ENCODE data around the gene CLINT1.

DNA sequence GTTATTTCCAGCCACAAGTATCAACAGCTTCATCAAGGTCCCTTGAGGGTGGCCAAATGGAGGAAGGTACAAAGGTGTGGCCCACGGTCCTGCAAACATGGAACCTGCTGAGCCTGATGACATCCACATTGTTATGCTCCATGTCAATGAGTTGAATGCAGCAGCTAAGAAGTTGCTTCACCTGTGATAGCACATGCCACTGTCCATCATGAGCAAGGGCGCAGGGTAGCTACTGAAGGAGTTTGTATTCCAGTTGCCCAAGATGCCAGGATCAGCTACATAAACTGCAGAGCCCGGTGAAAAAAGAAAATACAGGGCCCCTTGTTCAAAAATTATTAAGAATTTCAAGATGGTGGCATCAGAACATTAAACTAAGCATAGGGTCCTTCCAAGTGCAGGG lies 91.3 kb downstream of the CLINT1 start:
- TF ChIP-seq, protein P1, sequence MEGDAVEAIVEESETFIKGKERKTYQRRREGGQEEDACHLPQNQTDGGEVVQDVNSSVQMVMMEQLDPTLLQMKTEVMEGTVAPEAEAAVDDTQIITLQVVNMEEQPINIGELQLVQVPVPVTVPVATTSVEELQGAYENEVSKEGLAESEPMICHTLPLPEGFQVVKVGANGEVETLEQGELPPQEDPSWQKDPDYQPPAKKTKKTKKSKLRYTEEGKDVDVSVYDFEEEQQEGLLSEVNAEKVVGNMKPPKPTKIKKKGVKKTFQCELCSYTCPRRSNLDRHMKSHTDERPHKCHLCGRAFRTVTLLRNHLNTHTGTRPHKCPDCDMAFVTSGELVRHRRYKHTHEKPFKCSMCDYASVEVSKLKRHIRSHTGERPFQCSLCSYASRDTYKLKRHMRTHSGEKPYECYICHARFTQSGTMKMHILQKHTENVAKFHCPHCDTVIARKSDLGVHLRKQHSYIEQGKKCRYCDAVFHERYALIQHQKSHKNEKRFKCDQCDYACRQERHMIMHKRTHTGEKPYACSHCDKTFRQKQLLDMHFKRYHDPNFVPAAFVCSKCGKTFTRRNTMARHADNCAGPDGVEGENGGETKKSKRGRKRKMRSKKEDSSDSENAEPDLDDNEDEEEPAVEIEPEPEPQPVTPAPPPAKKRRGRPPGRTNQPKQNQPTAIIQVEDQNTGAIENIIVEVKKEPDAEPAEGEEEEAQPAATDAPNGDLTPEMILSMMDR (IDR thresholded peaks at IDR 0.05) = no peak
- TF ChIP-seq KDM5A (IDR thresholded peaks at IDR 0.05) = no peak
- no peak for TF ChIP-seq RNF2 (IDR thresholded peaks at IDR 0.05; ENCODE audit: borderline replicate concordance, low read depth)
- no peak for TF ChIP-seq GATA3 (IDR thresholded peaks at IDR 0.05; ENCODE audit: borderline replicate concordance)
- TF ChIP-seq, protein P2, sequence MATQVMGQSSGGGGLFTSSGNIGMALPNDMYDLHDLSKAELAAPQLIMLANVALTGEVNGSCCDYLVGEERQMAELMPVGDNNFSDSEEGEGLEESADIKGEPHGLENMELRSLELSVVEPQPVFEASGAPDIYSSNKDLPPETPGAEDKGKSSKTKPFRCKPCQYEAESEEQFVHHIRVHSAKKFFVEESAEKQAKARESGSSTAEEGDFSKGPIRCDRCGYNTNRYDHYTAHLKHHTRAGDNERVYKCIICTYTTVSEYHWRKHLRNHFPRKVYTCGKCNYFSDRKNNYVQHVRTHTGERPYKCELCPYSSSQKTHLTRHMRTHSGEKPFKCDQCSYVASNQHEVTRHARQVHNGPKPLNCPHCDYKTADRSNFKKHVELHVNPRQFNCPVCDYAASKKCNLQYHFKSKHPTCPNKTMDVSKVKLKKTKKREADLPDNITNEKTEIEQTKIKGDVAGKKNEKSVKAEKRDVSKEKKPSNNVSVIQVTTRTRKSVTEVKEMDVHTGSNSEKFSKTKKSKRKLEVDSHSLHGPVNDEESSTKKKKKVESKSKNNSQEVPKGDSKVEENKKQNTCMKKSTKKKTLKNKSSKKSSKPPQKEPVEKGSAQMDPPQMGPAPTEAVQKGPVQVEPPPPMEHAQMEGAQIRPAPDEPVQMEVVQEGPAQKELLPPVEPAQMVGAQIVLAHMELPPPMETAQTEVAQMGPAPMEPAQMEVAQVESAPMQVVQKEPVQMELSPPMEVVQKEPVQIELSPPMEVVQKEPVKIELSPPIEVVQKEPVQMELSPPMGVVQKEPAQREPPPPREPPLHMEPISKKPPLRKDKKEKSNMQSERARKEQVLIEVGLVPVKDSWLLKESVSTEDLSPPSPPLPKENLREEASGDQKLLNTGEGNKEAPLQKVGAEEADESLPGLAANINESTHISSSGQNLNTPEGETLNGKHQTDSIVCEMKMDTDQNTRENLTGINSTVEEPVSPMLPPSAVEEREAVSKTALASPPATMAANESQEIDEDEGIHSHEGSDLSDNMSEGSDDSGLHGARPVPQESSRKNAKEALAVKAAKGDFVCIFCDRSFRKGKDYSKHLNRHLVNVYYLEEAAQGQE (IDR thresholded peaks at IDR 0.05) = no peak
